Measurements from ENCODE around the gene TEX38.
A peak's percentile ranks its signal among the peaks of the same experiment; 100 is the strongest.

The TEX38 gene

DNA sequence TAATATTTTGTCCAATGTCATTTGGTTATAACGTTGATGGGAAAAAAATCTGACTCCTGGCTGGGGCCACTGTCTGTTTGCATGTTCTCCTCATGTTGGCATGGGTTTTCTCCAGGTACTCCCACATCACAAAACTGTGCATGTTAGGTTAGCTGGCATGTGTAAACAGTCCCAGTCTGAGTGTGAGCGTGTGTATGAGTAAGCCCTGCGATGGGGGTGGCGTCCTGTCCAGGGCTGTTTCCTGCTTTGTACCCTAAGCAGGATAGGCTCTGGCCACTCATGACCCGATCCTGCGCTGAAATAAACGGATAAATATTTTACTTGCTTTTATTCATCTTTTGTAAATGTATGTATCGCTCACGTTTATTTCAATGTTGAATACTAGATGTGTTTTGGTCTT lies 33.8 kb downstream of the TEX38 start:
- no peak overlapping the region for H3K4me3 ChIP-seq (ENCODE audit: low read depth, low read length)
- in situ Hi-C loops (cut with HindIII; ENCODE audit: low sequenced_read_pairs) = no loop called here
- DNase-seq (ENCODE audit: low read depth) = no peak
- TF ChIP-seq, protein P1, sequence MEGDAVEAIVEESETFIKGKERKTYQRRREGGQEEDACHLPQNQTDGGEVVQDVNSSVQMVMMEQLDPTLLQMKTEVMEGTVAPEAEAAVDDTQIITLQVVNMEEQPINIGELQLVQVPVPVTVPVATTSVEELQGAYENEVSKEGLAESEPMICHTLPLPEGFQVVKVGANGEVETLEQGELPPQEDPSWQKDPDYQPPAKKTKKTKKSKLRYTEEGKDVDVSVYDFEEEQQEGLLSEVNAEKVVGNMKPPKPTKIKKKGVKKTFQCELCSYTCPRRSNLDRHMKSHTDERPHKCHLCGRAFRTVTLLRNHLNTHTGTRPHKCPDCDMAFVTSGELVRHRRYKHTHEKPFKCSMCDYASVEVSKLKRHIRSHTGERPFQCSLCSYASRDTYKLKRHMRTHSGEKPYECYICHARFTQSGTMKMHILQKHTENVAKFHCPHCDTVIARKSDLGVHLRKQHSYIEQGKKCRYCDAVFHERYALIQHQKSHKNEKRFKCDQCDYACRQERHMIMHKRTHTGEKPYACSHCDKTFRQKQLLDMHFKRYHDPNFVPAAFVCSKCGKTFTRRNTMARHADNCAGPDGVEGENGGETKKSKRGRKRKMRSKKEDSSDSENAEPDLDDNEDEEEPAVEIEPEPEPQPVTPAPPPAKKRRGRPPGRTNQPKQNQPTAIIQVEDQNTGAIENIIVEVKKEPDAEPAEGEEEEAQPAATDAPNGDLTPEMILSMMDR (IDR thresholded peaks at IDR 0.05; ENCODE audit: low read depth, low read length, missing control alignments) = no peak

DNA sequence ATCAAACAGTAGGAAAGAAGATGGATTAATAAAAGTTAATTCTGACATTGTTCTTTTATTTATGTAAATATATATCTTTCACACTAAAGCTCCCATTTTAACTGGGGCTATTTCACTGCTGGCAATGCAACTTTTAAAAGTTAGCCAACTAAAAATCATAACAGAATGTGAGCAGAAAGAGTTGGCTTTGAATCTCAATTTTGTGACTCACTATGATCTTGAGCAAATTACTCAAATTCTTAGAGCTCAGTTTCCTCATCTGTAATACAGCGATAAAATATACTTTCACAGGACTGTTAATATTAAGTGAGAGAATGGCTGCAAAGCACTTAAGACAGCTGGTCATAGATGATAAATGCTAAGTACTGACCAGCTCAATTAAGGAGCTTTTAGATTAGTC lies 36.5 kb downstream of the TEX38 start:
- in situ Hi-C loops (cut with HindIII; ENCODE audit: low sequenced_read_pairs) = no loop called here
- no peak overlapping the region for H3K4me3 ChIP-seq (ENCODE audit: low read depth, low read length)
- TF ChIP-seq, protein P1 (IDR thresholded peaks at IDR 0.05; ENCODE audit: low read depth, low read length, missing control alignments) = no peak
- DNase-seq (ENCODE audit: low read depth) = no peak

DNA sequence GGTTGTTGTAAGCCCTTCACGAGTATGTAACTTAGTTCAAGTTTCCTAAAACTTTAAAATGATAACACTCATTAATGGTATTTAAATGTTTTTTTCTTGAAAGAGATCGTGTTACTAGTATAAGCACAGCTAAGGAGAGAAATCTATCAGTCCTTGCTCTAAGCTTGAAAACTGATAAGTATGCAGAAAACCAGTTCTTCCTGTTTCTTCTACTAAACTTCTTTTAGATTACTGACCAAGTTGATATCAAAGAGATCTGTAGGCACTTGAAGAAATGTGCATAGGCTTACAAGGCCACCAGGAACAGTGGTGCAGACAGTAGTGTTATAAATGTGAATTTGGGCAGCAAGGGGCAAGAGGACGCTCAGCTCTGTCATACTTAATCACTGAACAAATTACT lies 43.3 kb downstream of the TEX38 start:
- TF ChIP-seq, protein P1 (IDR thresholded peaks at IDR 0.05; ENCODE audit: low read depth, low read length, missing control alignments) = no peak
- no peak for DNase-seq (ENCODE audit: low read depth)
- in situ Hi-C loops (cut with HindIII; ENCODE audit: low sequenced_read_pairs) = no loop called here
- H3K4me3 ChIP-seq (ENCODE audit: low read depth, low read length) = no peak overlapping the region

DNA sequence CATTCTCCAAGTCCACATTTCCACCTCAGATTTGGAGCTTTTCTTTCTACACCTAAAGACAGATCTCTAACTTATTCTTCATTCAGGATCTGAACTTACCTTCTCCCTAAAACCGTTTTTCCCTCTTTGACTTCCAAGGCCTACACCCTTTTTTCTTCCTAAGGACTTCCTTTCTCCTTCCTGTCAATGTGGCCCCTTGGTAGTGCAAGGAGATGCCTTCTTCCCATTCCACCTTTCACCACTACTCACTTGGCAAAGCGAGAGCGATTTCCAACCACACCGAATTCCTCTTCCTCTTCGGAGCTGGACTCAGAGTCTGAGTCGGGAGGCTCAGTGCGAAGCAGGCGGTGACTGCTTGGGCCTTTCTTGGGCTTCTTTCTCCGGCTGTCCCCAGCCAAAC lies 46.0 kb downstream of the TEX38 start:
- in situ Hi-C loops (cut with HindIII; ENCODE audit: low sequenced_read_pairs) = no loop called here
- DNase-seq (ENCODE audit: low read depth) = no peak
- TF ChIP-seq, protein P1 (IDR thresholded peaks at IDR 0.05; ENCODE audit: low read depth, low read length, missing control alignments) = no peak
- peak overlapping the region; percentile 85 for H3K4me3 ChIP-seq (ENCODE audit: low read depth, low read length)

DNA sequence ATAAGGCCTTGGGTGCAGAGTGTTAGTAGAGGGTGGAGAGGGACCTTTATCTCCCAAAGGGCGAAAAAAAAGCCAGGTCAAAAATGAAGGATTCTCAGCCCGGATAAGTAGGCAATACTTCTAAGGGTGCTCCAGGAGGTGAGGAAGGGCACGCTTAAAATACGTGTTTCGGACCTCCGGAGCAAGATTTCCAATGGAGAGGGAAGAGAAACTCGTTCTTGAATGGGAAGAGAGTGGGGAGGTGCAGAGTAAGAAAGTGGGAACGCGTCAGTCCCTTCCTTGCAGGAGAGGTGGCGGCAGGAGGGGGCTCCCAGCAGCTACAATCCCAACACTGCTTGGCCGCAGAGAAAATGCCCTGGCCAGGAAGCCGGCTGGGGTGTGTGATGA lies 46.7 kb downstream of the TEX38 start:
- DNase-seq (ENCODE audit: low read depth) = no peak
- peak overlapping the region; percentile 85 for H3K4me3 ChIP-seq (ENCODE audit: low read depth, low read length)
- TF ChIP-seq, protein P1 (IDR thresholded peaks at IDR 0.05; ENCODE audit: low read depth, low read length, missing control alignments) = no peak
- in situ Hi-C loops (cut with HindIII; ENCODE audit: low sequenced_read_pairs) = no loop called here

DNA sequence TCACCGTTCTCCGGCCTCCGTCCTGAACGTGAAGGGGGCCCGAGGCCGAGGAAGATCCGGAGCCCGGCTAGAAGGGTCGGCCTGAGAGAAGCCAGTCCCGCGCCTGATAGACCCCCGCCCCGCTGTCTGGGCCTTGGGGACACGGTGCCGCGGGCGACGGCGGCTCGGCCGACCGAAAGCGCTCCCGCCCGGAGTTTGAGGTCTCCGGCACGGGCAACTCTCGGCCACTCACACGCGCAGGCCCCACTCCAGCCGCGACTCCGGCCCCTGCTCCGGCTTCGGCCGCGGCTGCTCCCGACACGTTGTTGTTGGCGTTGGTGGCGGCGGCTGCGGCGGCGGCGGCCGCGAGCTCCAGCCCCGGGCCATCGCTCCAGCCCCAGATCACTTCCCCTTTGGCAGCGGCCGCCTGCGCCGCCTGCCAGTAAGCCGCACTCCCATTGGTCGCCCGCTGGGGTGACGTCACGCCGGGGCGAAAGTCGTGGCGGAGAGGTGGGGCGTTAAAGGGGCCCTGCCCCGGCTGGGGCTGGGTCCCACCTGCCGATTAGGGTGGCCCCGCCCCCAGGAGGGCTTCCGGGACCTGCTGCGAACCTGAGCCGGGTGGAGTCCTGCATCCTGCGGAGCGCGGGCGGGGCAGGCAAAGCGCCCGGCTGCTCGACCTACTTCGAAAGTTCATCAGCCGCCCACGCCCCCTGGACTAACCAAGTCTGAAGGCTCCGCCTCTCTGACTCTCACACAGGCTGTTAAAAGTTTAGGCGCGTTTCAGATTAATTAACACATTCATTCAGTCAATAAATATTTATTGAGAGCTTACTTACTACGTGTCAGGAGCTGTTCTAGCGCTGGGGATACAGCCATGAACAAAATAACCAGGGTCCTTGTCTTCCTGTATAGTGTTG lies 47.3 kb downstream of the TEX38 start, which contains the start of gene EFCAB14:
Gene EFCAB14 (minus strand): TSS at position 388 of the 896 bp plus-strand sequence. CDS start 1,027 bp downstream, outside the sequence.
- peak within 1 kb of the TSS; percentile 85 for H3K4me3 ChIP-seq (ENCODE audit: low read depth, low read length)
- DNase-seq (ENCODE audit: low read depth) = peak; percentile 67
- in situ Hi-C loops (cut with HindIII; ENCODE audit: low sequenced_read_pairs) = no loop called here
- TF ChIP-seq, protein P1 (IDR thresholded peaks at IDR 0.05; ENCODE audit: low read depth, low read length, missing control alignments) = no peak

Measured in astrocyte of the cerebellum (primary cell).